ENCODE measurements around the gene KCNN3.

Gene KCNN3

DNA sequence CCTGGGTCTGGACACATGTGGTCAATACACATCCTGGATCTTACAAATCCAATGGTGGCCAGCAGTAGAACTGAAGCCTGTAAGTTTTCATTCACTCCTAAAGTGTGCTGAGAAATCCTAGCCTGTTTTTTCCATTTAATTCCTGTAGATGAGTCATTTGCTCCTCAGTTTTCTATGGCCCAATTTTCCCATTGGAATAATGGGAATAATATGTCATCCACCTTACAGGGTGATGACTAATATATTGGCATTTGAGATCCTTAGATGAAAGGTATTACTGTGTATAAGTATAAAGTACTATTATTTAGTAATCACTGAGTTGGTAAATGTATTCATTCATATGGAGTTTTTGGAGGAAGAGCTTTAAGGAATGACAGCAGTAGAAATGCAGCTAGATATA is 172.4 kb downstream of the KCNN3 start (continued):
- TF ChIP-seq SNAI2 (CRISPR knock-in tag; IDR thresholded peaks at IDR 0.05) (no peak), ZNF8 (CRISPR knock-in tag; IDR thresholded peaks at IDR 0.05) (no peak), OSR1 (CRISPR knock-in tag; IDR thresholded peaks at IDR 0.05) (no peak), ISL1 (CRISPR knock-in tag; IDR thresholded peaks at IDR 0.05) (no peak), ZNF70 (CRISPR knock-in tag; IDR thresholded peaks at IDR 0.05) (no peak)

- no peak for ATAC-seq
- TF ChIP-seq SNAI2 (CRISPR knock-in tag; IDR thresholded peaks at IDR 0.05) = no peak
- TF ChIP-seq ZC3H10 (CRISPR knock-in tag; IDR thresholded peaks at IDR 0.05) = no peak
- no peak for TF ChIP-seq BACH2 (CRISPR knock-in tag; IDR thresholded peaks at IDR 0.05; ENCODE audit: borderline replicate concordance)
- TF ChIP-seq OSR1 (CRISPR knock-in tag; IDR thresholded peaks at IDR 0.05) = no peak
- no peak for TF ChIP-seq GLIS3 (CRISPR knock-in tag; IDR thresholded peaks at IDR 0.05)
- no peak for TF ChIP-seq RARB (CRISPR knock-in tag; IDR thresholded peaks at IDR 0.05)
- TF ChIP-seq, protein P1, sequence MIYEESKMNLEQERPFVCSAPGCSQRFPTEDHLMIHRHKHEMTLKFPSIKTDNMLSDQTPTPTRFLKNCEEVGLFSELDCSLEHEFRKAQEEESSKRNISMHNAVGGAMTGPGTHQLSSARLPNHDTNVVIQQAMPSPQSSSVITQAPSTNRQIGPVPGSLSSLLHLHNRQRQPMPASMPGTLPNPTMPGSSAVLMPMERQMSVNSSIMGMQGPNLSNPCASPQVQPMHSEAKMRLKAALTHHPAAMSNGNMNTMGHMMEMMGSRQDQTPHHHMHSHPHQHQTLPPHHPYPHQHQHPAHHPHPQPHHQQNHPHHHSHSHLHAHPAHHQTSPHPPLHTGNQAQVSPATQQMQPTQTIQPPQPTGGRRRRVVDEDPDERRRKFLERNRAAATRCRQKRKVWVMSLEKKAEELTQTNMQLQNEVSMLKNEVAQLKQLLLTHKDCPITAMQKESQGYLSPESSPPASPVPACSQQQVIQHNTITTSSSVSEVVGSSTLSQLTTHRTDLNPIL (CRISPR knock-in tag; IDR thresholded peaks at IDR 0.05; ENCODE audit: low read depth) = no peak
- no peak for TF ChIP-seq TOX (CRISPR knock-in tag; IDR thresholded peaks at IDR 0.05; ENCODE audit: borderline replicate concordance)
- no peak for TF ChIP-seq ZNF565 (CRISPR knock-in tag; conservative IDR thresholded peaks at IDR 0.05; ENCODE audit: low read depth)
- no peak for TF ChIP-seq ESRRG (CRISPR knock-in tag; IDR thresholded peaks at IDR 0.05)
- TF ChIP-seq ISL1 (CRISPR knock-in tag; IDR thresholded peaks at IDR 0.05) = no peak
- TF ChIP-seq PPARA (CRISPR knock-in tag; IDR thresholded peaks at IDR 0.05; ENCODE audit: borderline replicate concordance) = no peak
- TF ChIP-seq, protein P2, sequence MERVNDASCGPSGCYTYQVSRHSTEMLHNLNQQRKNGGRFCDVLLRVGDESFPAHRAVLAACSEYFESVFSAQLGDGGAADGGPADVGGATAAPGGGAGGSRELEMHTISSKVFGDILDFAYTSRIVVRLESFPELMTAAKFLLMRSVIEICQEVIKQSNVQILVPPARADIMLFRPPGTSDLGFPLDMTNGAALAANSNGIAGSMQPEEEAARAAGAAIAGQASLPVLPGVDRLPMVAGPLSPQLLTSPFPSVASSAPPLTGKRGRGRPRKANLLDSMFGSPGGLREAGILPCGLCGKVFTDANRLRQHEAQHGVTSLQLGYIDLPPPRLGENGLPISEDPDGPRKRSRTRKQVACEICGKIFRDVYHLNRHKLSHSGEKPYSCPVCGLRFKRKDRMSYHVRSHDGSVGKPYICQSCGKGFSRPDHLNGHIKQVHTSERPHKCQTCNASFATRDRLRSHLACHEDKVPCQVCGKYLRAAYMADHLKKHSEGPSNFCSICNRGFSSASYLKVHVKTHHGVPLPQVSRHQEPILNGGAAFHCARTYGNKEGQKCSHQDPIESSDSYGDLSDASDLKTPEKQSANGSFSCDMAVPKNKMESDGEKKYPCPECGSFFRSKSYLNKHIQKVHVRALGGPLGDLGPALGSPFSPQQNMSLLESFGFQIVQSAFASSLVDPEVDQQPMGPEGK (CRISPR knock-in tag; IDR thresholded peaks at IDR 0.05; ENCODE audit: borderline replicate concordance) = no peak
These were observed 173.6 kb downstream of the KCNN3 start for GRCh38 chr1:154696456-154696855.

- no peak for TF ChIP-seq TOX (CRISPR knock-in tag; IDR thresholded peaks at IDR 0.05; ENCODE audit: borderline replicate concordance)
- TF ChIP-seq PPARA (CRISPR knock-in tag; IDR thresholded peaks at IDR 0.05; ENCODE audit: borderline replicate concordance) = no peak
- no peak for TF ChIP-seq ZNF8 (CRISPR knock-in tag; IDR thresholded peaks at IDR 0.05)
- ATAC-seq = 0 out of 3 replicates have a peak, but pooled peaks have one; percentile 26
These were observed 174.1 kb downstream of the KCNN3 start for GRCh38 chr1:154695985-154696384.

DNA sequence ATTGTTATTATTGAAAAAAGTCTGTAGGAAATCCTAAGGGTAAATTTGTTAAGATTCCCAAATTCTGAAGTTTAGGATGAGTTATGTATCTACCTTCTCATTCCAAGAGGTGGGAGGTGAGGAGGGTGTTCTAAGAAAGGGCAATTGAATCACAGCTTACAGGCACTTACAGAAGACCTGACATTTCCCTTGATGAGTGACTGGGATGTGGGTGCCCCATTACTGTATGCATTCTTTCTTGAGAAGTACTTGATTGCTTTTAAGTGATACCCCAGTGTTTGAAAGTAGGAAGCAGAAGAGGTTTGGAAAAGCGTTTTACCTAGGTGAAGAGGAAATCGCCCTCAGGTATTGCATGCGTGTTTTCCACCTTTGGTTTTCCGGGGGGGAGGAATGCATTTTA is 175.1 kb downstream of the KCNN3 start:
- ATAC-seq = no peak
- TF ChIP-seq TSHZ2 (CRISPR knock-in tag; IDR thresholded peaks at IDR 0.05) = no peak

DNA sequence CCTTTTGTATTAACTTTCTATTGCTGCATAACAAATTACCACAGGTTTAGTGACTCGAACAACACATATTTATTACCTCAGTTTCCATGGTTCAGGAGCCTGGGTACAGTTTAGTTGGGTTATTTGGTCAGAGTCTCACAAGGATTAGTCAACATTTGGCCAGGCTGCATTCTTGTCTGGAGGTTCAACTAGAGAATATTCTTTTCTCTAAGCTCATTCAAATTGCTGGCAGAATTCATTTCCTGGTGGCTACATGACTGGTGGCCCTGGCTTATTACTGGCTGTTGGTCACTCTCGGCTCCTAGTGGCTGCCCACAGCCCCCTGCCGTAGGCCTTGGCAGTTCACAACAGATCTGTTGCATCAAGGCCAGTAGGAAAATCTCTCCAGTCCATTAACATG is 181.0 kb downstream of the KCNN3 start:
- no peak for ATAC-seq
- TF ChIP-seq, protein P1 (CRISPR knock-in tag; IDR thresholded peaks at IDR 0.05; ENCODE audit: low read depth) = no peak
- TF ChIP-seq, protein P3, sequence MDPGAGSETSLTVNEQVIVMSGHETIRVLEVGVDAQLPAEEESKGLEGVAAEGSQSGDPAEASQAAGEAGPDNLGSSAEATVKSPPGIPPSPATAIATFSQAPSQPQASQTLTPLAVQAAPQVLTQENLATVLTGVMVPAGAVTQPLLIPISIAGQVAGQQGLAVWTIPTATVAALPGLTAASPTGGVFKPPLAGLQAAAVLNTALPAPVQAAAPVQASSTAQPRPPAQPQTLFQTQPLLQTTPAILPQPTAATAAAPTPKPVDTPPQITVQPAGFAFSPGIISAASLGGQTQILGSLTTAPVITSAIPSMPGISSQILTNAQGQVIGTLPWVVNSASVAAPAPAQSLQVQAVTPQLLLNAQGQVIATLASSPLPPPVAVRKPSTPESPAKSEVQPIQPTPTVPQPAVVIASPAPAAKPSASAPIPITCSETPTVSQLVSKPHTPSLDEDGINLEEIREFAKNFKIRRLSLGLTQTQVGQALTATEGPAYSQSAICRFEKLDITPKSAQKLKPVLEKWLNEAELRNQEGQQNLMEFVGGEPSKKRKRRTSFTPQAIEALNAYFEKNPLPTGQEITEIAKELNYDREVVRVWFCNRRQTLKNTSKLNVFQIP (CRISPR knock-in tag; IDR thresholded peaks at IDR 0.05; ENCODE audit: borderline replicate concordance, low read depth) = no peak
- TF ChIP-seq RARB (CRISPR knock-in tag; IDR thresholded peaks at IDR 0.05) (no peak), TOX (CRISPR knock-in tag; IDR thresholded peaks at IDR 0.05; ENCODE audit: borderline replicate concordance) (no peak), CSDC2 (CRISPR knock-in tag; IDR thresholded peaks at IDR 0.05) (no peak), ISL1 (CRISPR knock-in tag; IDR thresholded peaks at IDR 0.05) (no peak), BACH2 (CRISPR knock-in tag; IDR thresholded peaks at IDR 0.05; ENCODE audit: borderline replicate concordance) (no peak), ESRRG (CRISPR knock-in tag; IDR thresholded peaks at IDR 0.05) (no peak), ZNF70 (CRISPR knock-in tag; IDR thresholded peaks at IDR 0.05) (no peak), ZC3H10 (CRISPR knock-in tag; IDR thresholded peaks at IDR 0.05) (no peak), PPARA (CRISPR knock-in tag; IDR thresholded peaks at IDR 0.05; ENCODE audit: borderline replicate concordance) (no peak), ZNF565 (CRISPR knock-in tag; conservative IDR thresholded peaks at IDR 0.05; ENCODE audit: low read depth) (no peak), ARNTL (CRISPR knock-in tag; IDR thresholded peaks at IDR 0.05; ENCODE audit: borderline replicate concordance, low read depth) (no peak), ZNF8 (CRISPR knock-in tag; IDR thresholded peaks at IDR 0.05) (no peak), TSHZ2 (CRISPR knock-in tag; IDR thresholded peaks at IDR 0.05) (no peak), GLIS3 (CRISPR knock-in tag; IDR thresholded peaks at IDR 0.05) (no peak)

Measured in SK-N-SH treated with all-trans-retinoic acid at 6 μM for 48 hours (cell line).